ENCODE data around the gene NUPR2.
"Not testable (repeated sequence)": the region's sequence is repeated elsewhere in the genome, so short reads cannot be mapped to it uniquely, and the experiment has no call there.

Gene NUPR2

GRCh38 chr7:56083150-56083785 is 32.9 kb downstream of the NUPR2 start:
- peak in 1 of 3 experiments; percentile 40 for DNase-seq

GRCh38 chr7:56081626-56082340 is 34.4 kb downstream of the NUPR2 start:
- no peak for DNase-seq

GRCh38 chr7:56080726-56081435 is 35.3 kb downstream of the NUPR2 start:
- DNase-seq = not testable (repeated sequence)

- peak in 1 of 3 experiments; percentile 50 for DNase-seq
Observed at GRCh38 chr7:56079450-56080185, 36.6 kb downstream of the NUPR2 start.

- no peak for DNase-seq
Observed at GRCh38 chr7:56078196-56078595, 38.0 kb downstream of the NUPR2 start.

GRCh38 chr7:56077681-56078080 is 38.5 kb downstream of the NUPR2 start:
- DNase-seq = no peak

GRCh38 chr7:56074371-56074791 is 41.8 kb downstream of the NUPR2 start:
- DNase-seq = peak; percentile 56 to 86 (median 64)

GRCh38 chr7:56066376-56066775 is 49.8 kb downstream of the NUPR2 start:
- DNase-seq = not testable (repeated sequence)
